ENCODE data around the gene GRIK5. TPM values are rescaled to one million over a fixed set of nuclear protein-coding genes. Genes with fewer than 3 reads are reported as not detected.
"Not testable (repeated sequence)": the region's sequence is repeated elsewhere in the genome, so short reads cannot be mapped to it uniquely, and the experiment has no call there.

Gene GRIK5
- total and polyA plus RNA-seq, 2 donors, result 0.33 to 1.7 TPM

- peak in 1 of 9 donors; percentile 7 for DNase-seq (ENCODE audit: low read depth in 6 of 9, low spot score in 9 of 9)
- Histone ChIP-seq H3K4me3 (ENCODE audit: low read length in 2 of 2) (no peak overlapping the region), H3K4me1 (ENCODE audit: control insufficient read depth in 2 of 2, insufficient read depth in 2 of 2, low read length in 2 of 2) (peaks cover 0 to 7% of the 10 kb centered on the region in 2 donors), H3K9me3 (ENCODE audit: control insufficient read depth in 2 of 2, insufficient read depth in 1 of 2, low read length in 1 of 2) (no peaks in the 10 kb centered on the region), H3K36me3 (ENCODE audit: control insufficient read depth in 2 of 2, insufficient read depth in 2 of 2, low read length in 1 of 2) (no peaks in the 10 kb centered on the region), H3K27me3 (ENCODE audit: control insufficient read depth in 2 of 2, insufficient read depth in 1 of 2, low read length in 1 of 2) (no peaks in the 10 kb centered on the region), H3K27ac (ENCODE audit: low read depth in 1 of 2, low read length in 1 of 2) (no peak overlapping the region)
- WGBS, result 40% methylated on average over 15 of the region's 15 CpGs
Measured at GRCh38 chr19:42021185-42021584, 48.8 kb downstream of the GRIK5 start.

DNA sequence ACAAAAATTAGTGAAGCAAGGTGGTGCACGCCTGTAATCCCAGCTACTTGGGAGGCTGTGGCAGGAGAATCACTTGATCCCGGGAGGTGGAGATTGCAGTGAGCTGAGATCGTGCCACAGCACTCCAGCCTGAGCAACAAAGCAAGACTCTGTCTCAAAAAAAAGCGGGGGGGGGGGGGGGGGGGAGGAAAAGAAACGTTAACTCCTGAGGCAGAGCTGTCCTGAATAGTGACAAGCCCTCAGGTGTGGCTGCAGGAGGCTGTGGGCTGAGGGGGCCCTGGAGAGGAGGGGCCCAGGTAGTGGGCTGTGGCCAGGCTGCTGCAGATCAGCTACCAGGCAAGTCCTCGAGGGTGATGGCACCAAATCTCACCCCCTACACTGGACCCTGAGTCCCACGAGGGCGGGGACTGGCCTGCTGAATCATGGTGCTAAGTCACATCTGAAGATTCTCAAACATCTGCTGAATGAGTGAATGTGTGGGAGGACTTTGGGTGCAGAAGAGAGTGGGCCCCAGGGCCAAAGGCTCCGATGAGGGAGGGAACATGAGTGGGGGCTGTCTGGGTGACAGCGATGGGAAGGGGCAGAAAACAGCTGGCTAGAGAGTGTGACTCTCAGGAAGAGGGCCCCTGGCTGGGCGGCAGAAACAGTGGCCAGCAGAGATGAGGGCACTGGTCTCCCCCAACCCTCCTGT is 51.4 kb downstream of the GRIK5 start:
- peaks cover 0 to 7% of the 10 kb centered on the region in 2 donors for H3K4me1 ChIP-seq (ENCODE audit: control insufficient read depth in 2 of 2, insufficient read depth in 2 of 2, low read length in 2 of 2)
- no peak overlapping the region for H3K4me3 ChIP-seq (ENCODE audit: low read length in 2 of 2)
- no peak for DNase-seq (ENCODE audit: low read depth in 6 of 9, low spot score in 9 of 9)
- no peaks in the 10 kb centered on the region for H3K36me3 ChIP-seq (ENCODE audit: control insufficient read depth in 2 of 2, insufficient read depth in 2 of 2, low read length in 1 of 2)
- H3K27me3 ChIP-seq (ENCODE audit: control insufficient read depth in 2 of 2, insufficient read depth in 1 of 2, low read length in 1 of 2), result no peaks in the 10 kb centered on the region
- no peak overlapping the region for H3K27ac ChIP-seq (ENCODE audit: low read depth in 1 of 2, low read length in 1 of 2)
- WGBS, result 83% methylated on average over 11 of the region's 11 CpGs
- no peaks in the 10 kb centered on the region for H3K9me3 ChIP-seq (ENCODE audit: control insufficient read depth in 2 of 2, insufficient read depth in 1 of 2, low read length in 1 of 2)

DNA sequence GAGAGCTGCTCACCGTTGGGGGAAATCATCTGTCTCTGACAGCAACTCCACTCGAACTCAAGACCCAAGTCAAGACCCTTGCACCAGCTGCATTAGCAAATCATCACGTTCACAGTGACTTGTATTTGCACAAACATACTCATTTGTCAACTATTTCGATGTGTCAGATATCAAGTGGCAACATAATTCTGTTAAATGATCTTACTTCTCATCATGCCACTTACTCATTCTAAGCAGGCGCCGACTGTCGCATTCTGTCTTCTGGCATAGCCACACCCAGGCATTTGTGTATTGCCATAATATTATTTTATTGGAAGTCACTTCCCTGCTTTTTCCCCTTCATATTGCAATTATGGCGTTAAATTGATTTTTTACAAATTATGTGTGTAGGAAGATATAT is 53.0 kb downstream of the GRIK5 start:
- no peaks in the 10 kb centered on the region for H3K9me3 ChIP-seq (ENCODE audit: control insufficient read depth in 2 of 2, insufficient read depth in 1 of 2, low read length in 1 of 2)
- no peak overlapping the region for H3K4me3 ChIP-seq (ENCODE audit: low read length in 2 of 2)
- no peak for DNase-seq (ENCODE audit: low read depth in 6 of 9, low spot score in 9 of 9)
- no peak overlapping the region for H3K27ac ChIP-seq (ENCODE audit: low read depth in 1 of 2, low read length in 1 of 2)
- whole genome bisulfite sequencing, result 96% methylated on average over 8 of the region's 8 CpGs
- peaks cover 0 to 7% of the 10 kb centered on the region in 2 donors for H3K4me1 ChIP-seq (ENCODE audit: control insufficient read depth in 2 of 2, insufficient read depth in 2 of 2, low read length in 2 of 2)
- no peaks in the 10 kb centered on the region for H3K27me3 ChIP-seq (ENCODE audit: control insufficient read depth in 2 of 2, insufficient read depth in 1 of 2, low read length in 1 of 2)
- H3K36me3 ChIP-seq (ENCODE audit: control insufficient read depth in 2 of 2, insufficient read depth in 2 of 2, low read length in 1 of 2), result no peaks in the 10 kb centered on the region

DNA sequence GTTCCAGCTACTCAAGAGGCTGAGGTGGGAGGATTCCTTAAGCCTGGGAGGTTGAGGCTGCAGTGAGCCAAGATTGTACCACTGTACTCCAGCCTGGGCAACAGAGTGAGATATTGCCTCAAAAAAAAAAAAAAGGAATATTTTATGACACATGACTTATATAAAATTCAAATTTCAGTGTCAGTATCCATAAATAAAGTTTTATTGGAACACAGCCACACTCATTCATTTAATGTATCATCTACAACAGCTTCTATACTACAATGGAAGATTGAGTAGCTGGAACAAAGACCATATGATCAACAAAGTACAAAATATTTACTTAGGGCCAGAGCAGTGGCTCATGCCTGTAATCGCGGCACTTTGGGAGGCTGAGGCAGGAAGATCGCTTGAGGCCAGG is 57.3 kb downstream of the GRIK5 start:
- H3K36me3 ChIP-seq (ENCODE audit: control insufficient read depth in 2 of 2, insufficient read depth in 2 of 2, low read length in 1 of 2); H3K27me3 ChIP-seq (ENCODE audit: control insufficient read depth in 2 of 2, insufficient read depth in 1 of 2, low read length in 1 of 2); H3K4me1 ChIP-seq (ENCODE audit: control insufficient read depth in 2 of 2, insufficient read depth in 2 of 2, low read length in 2 of 2); H3K9me3 ChIP-seq (ENCODE audit: control insufficient read depth in 2 of 2, insufficient read depth in 1 of 2, low read length in 1 of 2); DNase-seq (ENCODE audit: low read depth in 6 of 9, low spot score in 9 of 9); H3K4me3 ChIP-seq (ENCODE audit: low read length in 2 of 2); H3K27ac ChIP-seq (ENCODE audit: low read depth in 1 of 2, low read length in 1 of 2): not testable (repeated sequence)
- WGBS, result 96% methylated on average over 3 of the region's 3 CpGs

GRCh38 chr19:42010245-42011126 is 59.5 kb downstream of the GRIK5 start:
- H3K27ac ChIP-seq (ENCODE audit: low read depth in 1 of 2, low read length in 1 of 2), result no peak overlapping the region
- no peak overlapping the region for H3K4me3 ChIP-seq (ENCODE audit: low read length in 2 of 2)
- H3K4me1 ChIP-seq (ENCODE audit: control insufficient read depth in 2 of 2, insufficient read depth in 2 of 2, low read length in 2 of 2), result no peaks in the 10 kb centered on the region
- no peaks in the 10 kb centered on the region for H3K9me3 ChIP-seq (ENCODE audit: control insufficient read depth in 2 of 2, insufficient read depth in 1 of 2, low read length in 1 of 2)
- no peaks in the 10 kb centered on the region for H3K27me3 ChIP-seq (ENCODE audit: control insufficient read depth in 2 of 2, insufficient read depth in 1 of 2, low read length in 1 of 2)
- WGBS, result 93% methylated on average over 11 of the region's 11 CpGs
- H3K36me3 ChIP-seq (ENCODE audit: control insufficient read depth in 2 of 2, insufficient read depth in 2 of 2, low read length in 1 of 2), result no peaks in the 10 kb centered on the region
- DNase-seq (ENCODE audit: low read depth in 6 of 9, low spot score in 9 of 9), result no peak

GRCh38 chr19:42006569-42006968 is 63.4 kb downstream of the GRIK5 start:
- Histone ChIP-seq H3K27me3 (ENCODE audit: control insufficient read depth in 2 of 2, insufficient read depth in 1 of 2, low read length in 1 of 2) (peaks cover 0 to 9% of the 10 kb centered on the region in 2 donors), H3K4me1 (ENCODE audit: control insufficient read depth in 2 of 2, insufficient read depth in 2 of 2, low read length in 2 of 2) (no peaks in the 10 kb centered on the region), H3K27ac (ENCODE audit: low read depth in 1 of 2, low read length in 1 of 2) (no peak overlapping the region), H3K4me3 (ENCODE audit: low read length in 2 of 2) (no peak overlapping the region), H3K9me3 (ENCODE audit: control insufficient read depth in 2 of 2, insufficient read depth in 1 of 2, low read length in 1 of 2) (no peaks in the 10 kb centered on the region), H3K36me3 (ENCODE audit: control insufficient read depth in 2 of 2, insufficient read depth in 2 of 2, low read length in 1 of 2) (no peaks in the 10 kb centered on the region)
- no peak for DNase-seq (ENCODE audit: low read depth in 6 of 9, low spot score in 9 of 9)
- 96% methylated on average over 13 of the region's 13 CpGs for WGBS

DNA sequence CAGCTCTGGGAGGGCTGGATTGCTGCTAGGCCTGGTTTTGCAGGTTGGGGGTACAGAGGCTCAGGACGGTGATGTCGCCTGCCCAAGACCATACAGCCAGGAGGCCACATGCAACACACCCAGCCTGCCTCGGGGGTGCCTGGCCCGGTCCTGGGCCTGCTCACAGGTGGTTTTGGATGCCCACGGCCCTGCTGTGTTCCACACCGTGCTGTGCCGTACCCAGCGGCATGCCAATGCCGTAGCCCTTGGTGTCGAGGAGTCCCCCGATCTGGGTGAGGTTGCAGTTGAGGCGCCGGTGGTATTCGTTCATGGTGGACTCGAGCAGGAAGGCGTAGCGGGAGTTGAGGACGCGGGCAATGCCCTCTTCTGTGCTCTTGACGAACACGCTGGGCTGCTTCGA is 64.5 kb downstream of the GRIK5 start:
- peaks cover 5 to 19% of the 10 kb centered on the region in 2 donors for H3K27me3 ChIP-seq (ENCODE audit: control insufficient read depth in 2 of 2, insufficient read depth in 1 of 2, low read length in 1 of 2)
- 97% methylated on average over 22 of the region's 22 CpGs for WGBS

GRCh38 chr19:42003506-42004294 is 66.3 kb downstream of the GRIK5 start:
- Histone ChIP-seq H3K36me3 (ENCODE audit: control insufficient read depth in 2 of 2, insufficient read depth in 2 of 2, low read length in 1 of 2) (no peaks in the 10 kb centered on the region), H3K4me1 (ENCODE audit: control insufficient read depth in 2 of 2, insufficient read depth in 2 of 2, low read length in 2 of 2) (peaks cover 0 to under 1% of the 10 kb centered on the region in 2 donors), H3K4me3 (ENCODE audit: low read length in 2 of 2) (no peak overlapping the region), H3K27ac (ENCODE audit: low read depth in 1 of 2, low read length in 1 of 2) (no peak overlapping the region), H3K27me3 (ENCODE audit: control insufficient read depth in 2 of 2, insufficient read depth in 1 of 2, low read length in 1 of 2) (peaks cover 23 to 34% of the 10 kb centered on the region in 2 donors), H3K9me3 (ENCODE audit: control insufficient read depth in 2 of 2, insufficient read depth in 1 of 2, low read length in 1 of 2) (peaks cover 0 to 1% of the 10 kb centered on the region in 2 donors)
- 96% methylated on average over 21 of the region's 21 CpGs for WGBS
- DNase-seq (ENCODE audit: low read depth in 6 of 9, low spot score in 9 of 9), result no peak

More for the DNA sequence above, 64.5 kb downstream of the GRIK5 start:
- Histone ChIP-seq H3K4me1 (ENCODE audit: control insufficient read depth in 2 of 2, insufficient read depth in 2 of 2, low read length in 2 of 2) (no peaks in the 10 kb centered on the region), H3K36me3 (ENCODE audit: control insufficient read depth in 2 of 2, insufficient read depth in 2 of 2, low read length in 1 of 2) (no peaks in the 10 kb centered on the region), H3K9me3 (ENCODE audit: control insufficient read depth in 2 of 2, insufficient read depth in 1 of 2, low read length in 1 of 2) (peaks cover 0 to 1% of the 10 kb centered on the region in 2 donors), H3K4me3 (ENCODE audit: low read length in 2 of 2) (no peak overlapping the region), H3K27ac (ENCODE audit: low read depth in 1 of 2, low read length in 1 of 2) (no peak overlapping the region)
- DNase-seq (ENCODE audit: low read depth in 6 of 9, low spot score in 9 of 9), result no peak

DNA sequence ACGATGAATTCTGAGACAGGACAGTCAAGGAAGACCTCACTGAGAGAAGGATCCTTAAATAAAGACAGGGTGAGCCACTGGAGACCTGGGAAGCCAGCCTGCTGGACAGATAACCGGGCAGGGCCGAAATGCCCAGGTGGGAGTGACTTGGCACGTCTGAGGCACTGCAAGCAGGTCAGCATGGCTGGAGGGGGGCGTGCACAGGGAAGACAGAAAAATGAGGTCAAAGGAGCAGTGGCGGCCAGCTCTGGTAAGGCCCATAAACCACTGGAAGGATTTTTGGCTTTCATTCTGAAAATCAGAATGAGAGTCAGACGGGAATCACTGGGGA is 70.2 kb downstream of the GRIK5 start:
- Histone ChIP-seq H3K36me3 (ENCODE audit: control insufficient read depth in 2 of 2, insufficient read depth in 2 of 2, low read length in 1 of 2) (no peaks in the 10 kb centered on the region), H3K4me3 (ENCODE audit: low read length in 2 of 2) (no peak overlapping the region), H3K9me3 (ENCODE audit: control insufficient read depth in 2 of 2, insufficient read depth in 1 of 2, low read length in 1 of 2) (peaks cover 1 to 3% of the 10 kb centered on the region in 2 donors), H3K4me1 (ENCODE audit: control insufficient read depth in 2 of 2, insufficient read depth in 2 of 2, low read length in 2 of 2) (peaks cover 14 to 22% of the 10 kb centered on the region in 2 donors), H3K27ac (ENCODE audit: low read depth in 1 of 2, low read length in 1 of 2) (no peak overlapping the region), H3K27me3 (ENCODE audit: control insufficient read depth in 2 of 2, insufficient read depth in 1 of 2, low read length in 1 of 2) (peaks cover 49 to 73% of the 10 kb centered on the region in 2 donors)
- no peak for DNase-seq (ENCODE audit: low read depth in 6 of 9, low spot score in 9 of 9)
- 96% methylated on average over 7 of the region's 7 CpGs for WGBS
